GM06990 (cell line): Measurements from ENCODE around the gene UGT1A5.

Experiments used
- DNase-seq: peaks from one replicate; pipeline ENCODE4 v3.0.0-alpha.2; 2011; ENCODE audit not compliant: insufficient read length; ENCODE audit errors: extremely low read depth
- H3K27me3 ChIP-seq: replicated peaks from 2 replicates; pipeline ENCODE4 v1.6.0; 2011; ENCODE audit warnings: low read length; ENCODE audit not compliant: control insufficient read depth, insufficient read depth
- H3K36me3 ChIP-seq: 2 replicates; pipeline ENCODE4 v1.5.1; 2011; ENCODE audit warnings: low read length; ENCODE audit not compliant: control insufficient read depth, insufficient read depth
- H3K4me3 ChIP-seq: replicated peaks from 2 replicates; pipeline ENCODE4 v1.5.1; 2011; ENCODE audit warnings: low read depth, mild to moderate bottlenecking, control low read depth, low read length
- CTCF ChIP-seq: IDR thresholded peaks from 2 replicates; pipeline ENCODE4 v1.5.1; 2011; ENCODE audit warnings: low read length, control low read depth, mild to moderate bottlenecking, inconsistent platforms; ENCODE audit not compliant: insufficient read depth, poor library complexity, severe bottlenecking

UGT1A5 gene

GRCh38 chr2:233754872-233755611 is 42.3 kb downstream of the UGT1A5 start:
- no peak for TF ChIP-seq CTCF
- no peak for DNase-seq
- H3K36me3 ChIP-seq = no peaks in the 10 kb centered on the region

GRCh38 chr2:233756429-233757081 is 43.8 kb downstream of the UGT1A5 start:
- Histone ChIP-seq H3K36me3 (no peaks in the 10 kb centered on the region), H3K27me3 (no peaks in the 10 kb centered on the region), H3K4me3 (no peak overlapping the region)
- no peak for DNase-seq
- TF ChIP-seq CTCF = no peak

More at GRCh38 chr2:233754872-233755611, 42.3 kb downstream of the UGT1A5 start:
- no peaks in the 10 kb centered on the region for H3K27me3 ChIP-seq
- no peak overlapping the region for H3K4me3 ChIP-seq

- no peaks in the 10 kb centered on the region for H3K27me3 ChIP-seq
- TF ChIP-seq CTCF = no peak
- no peak for DNase-seq
- no peaks in the 10 kb centered on the region for H3K36me3 ChIP-seq
- H3K4me3 ChIP-seq = no peak overlapping the region
Measured at GRCh38 chr2:233758141-233758540, 45.4 kb downstream of the UGT1A5 start.

GRCh38 chr2:233758849-233759248 is 46.1 kb downstream of the UGT1A5 start:
- H3K36me3 ChIP-seq = no peaks in the 10 kb centered on the region
- no peak for DNase-seq
- no peak for TF ChIP-seq CTCF
- no peak overlapping the region for H3K4me3 ChIP-seq
- H3K27me3 ChIP-seq = no peaks in the 10 kb centered on the region

GRCh38 chr2:233760043-233760442 is 47.3 kb downstream of the UGT1A5 start, which contains the start of gene UGT1A1:
UGT1A1 (plus strand) TSS chr2:233760270; CDS start chr2:233760288, 18 bp downstream.
- H3K36me3 ChIP-seq = no peaks in the 10 kb centered on the region
- TF ChIP-seq CTCF = no peak
- no peak for DNase-seq
- no peaks in the 10 kb centered on the region for H3K27me3 ChIP-seq
- H3K4me3 ChIP-seq = no peak within 1 kb of the TSS
